IMR-90 (cell line): Measurements from ENCODE around the gene ADAMTS12. TPM values are rescaled to one million over a fixed set of nuclear protein-coding genes. Genes with fewer than 3 reads are reported as not detected.

ENCODE experiments used
- ATAC-seq: fragments of 200-7000 bp; cut with Tn5 transposase; 2 replicates; pipeline ENCODE4 v1.9.1; 2020; ENCODE audit warnings: low read depth, mild to moderate bottlenecking, moderate library complexity
- BruUV-seq: library from RNA; stranded (reverse); fragments of 400-500 nt; replicated peaks from 2 replicates; lab custom pipeline; 2021; lab: Mats Ljungman, UMichigan
- CTCF ChIA-PET: fragments of 300-600 bp; formaldehyde crosslinking; extraction: SDS; loops from one replicate; lab custom pipeline; 2021; ENCODE audit warnings: antibody characterized with exemption; lab: Yijun Ruan, JAX
- POLR2A ChIA-PET: fragments of 300-600 bp; sonication (Branson Sonifier 250); formaldehyde crosslinking; loops from one replicate; lab custom pipeline; 2022; ENCODE audit warnings: antibody characterized with exemption; ENCODE audit not compliant: unreplicated experiment; lab: Charles Lee
- DNase-seq: peaks from one replicate; pipeline ENCODE4 v3.0.0; 2013
- H2AFZ ChIP-seq: replicated peaks from 2 replicates; pipeline ENCODE3; 2013; ENCODE audit warnings: low read length, mild to moderate bottlenecking; ENCODE audit not compliant: poor library complexity
- H2AK5ac ChIP-seq: 2 replicates; pipeline ENCODE4 v1.6.1; 2013; ENCODE audit warnings: low read depth, low read length, inconsistent platforms
- H2AK9ac ChIP-seq: replicated peaks from 2 replicates; pipeline ENCODE3; 2013; ENCODE audit warnings: mild to moderate bottlenecking, low read depth, low read length, moderate library complexity; ENCODE audit not compliant: poor library complexity
- H2BK120ac ChIP-seq: 2 replicates; pipeline ENCODE4 v1.6.1; 2013; ENCODE audit warnings: low read depth, low read length, inconsistent platforms
- H2BK15ac ChIP-seq: 3 replicates; pipeline ENCODE4 v1.6.1; 2013; ENCODE audit warnings: low read depth, low read length, inconsistent platforms
- H2BK20ac ChIP-seq: 2 replicates; pipeline ENCODE4 v1.6.1; 2013; ENCODE audit warnings: low read depth, mild to moderate bottlenecking, inconsistent platforms, low read length, moderate library complexity
- H2BK5ac ChIP-seq: 2 replicates; pipeline ENCODE4 v1.6.1; 2013; ENCODE audit warnings: mild to moderate bottlenecking, low read depth, low read length, inconsistent platforms; ENCODE audit not compliant: poor library complexity, severe bottlenecking
- H3K14ac ChIP-seq: replicated peaks from 2 replicates; pipeline ENCODE4 v1.6.1; 2013; ENCODE audit warnings: low read depth, low read length, inconsistent platforms
- H3K18ac ChIP-seq: 2 replicates; pipeline ENCODE4 v1.6.1; 2013; ENCODE audit warnings: low read depth, low read length, control low read depth
- H3K23ac ChIP-seq: 2 replicates; pipeline ENCODE4 v1.6.1; 2013; ENCODE audit warnings: low read depth, low read length, inconsistent platforms
- H3K27ac ChIP-seq: 2 replicates; pipeline ENCODE4 v1.5.1; 2013; ENCODE audit warnings: mild to moderate bottlenecking, control low read depth, low read length; ENCODE audit not compliant: insufficient read depth
- H3K27me3 ChIP-seq: 2 replicates; pipeline ENCODE4 v1.6.1; 2013; ENCODE audit warnings: low read length; ENCODE audit not compliant: control insufficient read depth, insufficient read depth
- H3K36me3 ChIP-seq: 2 replicates; pipeline ENCODE4 v1.6.1; 2013; ENCODE audit warnings: low read length, mixed read lengths; ENCODE audit not compliant: control insufficient read depth, insufficient read depth
- H3K4ac ChIP-seq: 2 replicates; pipeline ENCODE4 v1.6.1; 2013; ENCODE audit warnings: low read depth, low read length, inconsistent platforms
- H3K4me1 ChIP-seq: 2 replicates; pipeline ENCODE4 v1.6.1; 2013; ENCODE audit warnings: low read length, mixed read lengths; ENCODE audit not compliant: control insufficient read depth, insufficient read depth
- H3K4me2 ChIP-seq: 2 replicates; pipeline ENCODE4 v1.6.1; 2013; ENCODE audit warnings: low read depth, mild to moderate bottlenecking, control low read depth, low read length, moderate library complexity
- H3K4me3 ChIP-seq: 2 replicates; pipeline ENCODE4 v1.5.1; 2013; ENCODE audit warnings: low read depth, mild to moderate bottlenecking, control low read depth, low read length, moderate library complexity; ENCODE audit not compliant: insufficient read depth
- H3K56ac ChIP-seq: 2 replicates; pipeline ENCODE4 v1.6.1; 2013; ENCODE audit warnings: low read length, inconsistent platforms; ENCODE audit not compliant: insufficient read depth; ENCODE audit errors: extremely low read depth
- H3K79me1 ChIP-seq, 2 experiments: 2 replicates each; pipeline ENCODE4 v1.6.1; 2013; ENCODE audit warnings: low read length in 2 of 2, inconsistent platforms in 1 of 2, low read depth in 1 of 2
- H3K9ac ChIP-seq: 2 replicates; pipeline ENCODE4 v1.6.1; 2013; ENCODE audit warnings: low read depth, low read length, control low read depth
- H3K9me1 ChIP-seq: 2 replicates; pipeline ENCODE4 v1.6.1; 2013; ENCODE audit warnings: low read length, inconsistent platforms; ENCODE audit not compliant: insufficient read depth
- H3K9me3 ChIP-seq: 2 replicates; pipeline ENCODE4 v1.6.1; 2013; ENCODE audit warnings: low read length; ENCODE audit not compliant: control insufficient read depth, insufficient read depth
- H4K20me1 ChIP-seq: 2 replicates; pipeline ENCODE4 v1.6.1; 2013; ENCODE audit warnings: low read length, inconsistent platforms; ENCODE audit not compliant: insufficient read depth
- H4K5ac ChIP-seq: 2 replicates; pipeline ENCODE4 v1.6.1; 2013; ENCODE audit warnings: mild to moderate bottlenecking, low read depth, low read length, control low read depth
- H4K8ac ChIP-seq, 2 experiments: 2 replicates each; pipeline ENCODE4 v1.6.1; 2013; ENCODE audit warnings: low read depth in 2 of 2, low read length in 2 of 2, control low read depth in 1 of 2, inconsistent platforms in 1 of 2
- H4K91ac ChIP-seq: 2 replicates; pipeline ENCODE4 v1.6.1; 2013; ENCODE audit warnings: low read depth, low read length, inconsistent platforms; ENCODE audit not compliant: insufficient read depth
- BHLHE40 ChIP-seq: fragments of 150-350 bp; IDR thresholded peaks from 2 replicates; pipeline ENCODE4 v1.6.1; 2016; ENCODE audit warnings: mild to moderate bottlenecking, low read depth, low read length
- CEBPB ChIP-seq: IDR thresholded peaks from 2 replicates; pipeline ENCODE4 v1.6.1; 2012; ENCODE audit warnings: low read depth, low read length, improper control_type of control experiment
- CHD1 ChIP-seq: IDR thresholded peaks from 2 replicates; pipeline ENCODE4 v1.6.1; 2012; ENCODE audit warnings: low read depth, low read length, improper control_type of control experiment
- FOS ChIP-seq: fragments of 150-350 bp; IDR thresholded peaks from 2 replicates; pipeline ENCODE4 v1.6.1; 2016; ENCODE audit warnings: low read depth, low read length
- MAFK ChIP-seq: IDR thresholded peaks from 2 replicates; pipeline ENCODE4 v1.6.1; 2012; ENCODE audit warnings: low read depth, low read length, improper control_type of control experiment
- MAZ ChIP-seq: IDR thresholded peaks from 2 replicates; pipeline ENCODE4 v1.6.1; 2012; ENCODE audit warnings: low read depth, mild to moderate bottlenecking, low read length, improper control_type of control experiment, moderate library complexity, borderline replicate concordance
- MXI1 ChIP-seq: IDR thresholded peaks from 2 replicates; pipeline ENCODE4 v1.6.1; 2012; ENCODE audit warnings: low read depth, mild to moderate bottlenecking, low read length, moderate library complexity, borderline replicate concordance
- NFE2L2 ChIP-seq: fragments of 150-350 bp; IDR thresholded peaks from 2 replicates; pipeline ENCODE4 v1.6.1; 2016; ENCODE audit warnings: low read depth, mild to moderate bottlenecking, low read length
- POLR2A ChIP-seq: IDR thresholded peaks from 2 replicates; pipeline ENCODE4 v1.6.1; 2012; ENCODE audit warnings: mild to moderate bottlenecking, low read depth, low read length
- RAD21 ChIP-seq: IDR thresholded peaks from 2 replicates; pipeline ENCODE4 v1.6.1; 2012; ENCODE audit warnings: low read length, improper control_type of control experiment
- RCOR1 ChIP-seq: IDR thresholded peaks from 2 replicates; pipeline ENCODE4 v1.6.1; 2012; ENCODE audit warnings: mild to moderate bottlenecking, low read length, improper control_type of control experiment; ENCODE audit not compliant: insufficient replicate concordance
- RFX5 ChIP-seq: IDR thresholded peaks from 2 replicates; pipeline ENCODE4 v1.8.0; 2012; ENCODE audit warnings: low read depth, mild to moderate bottlenecking, low read length, moderate library complexity
- SMC3 ChIP-seq: fragments of 150-350 bp; IDR thresholded peaks from 2 replicates; pipeline ENCODE4 v1.6.1; 2016; ENCODE audit warnings: low read depth, mild to moderate bottlenecking, antibody characterized with exemption, low read length, moderate library complexity
- USF2 ChIP-seq: fragments of 150-350 bp; IDR thresholded peaks from 2 replicates; pipeline ENCODE4 v1.6.1; 2017; ENCODE audit warnings: mild to moderate bottlenecking, antibody characterized with exemption, low read length, low read depth
- WGBS, 2 experiments: methylation state at CpG; one replicate each; pipeline versions ENCODE4 v1.1.5 to v1.1.7; 2013; ENCODE audit warnings: missing lambda C conversion rate in 2 of 2; ENCODE audit not compliant: insufficient read length in 1 of 2; ENCODE audit errors: extremely low coverage in 2 of 2; 5-methylcytosine and 5-hydroxymethylcytosine counted together
- dilution Hi-C: fragments of 300-500 bp; cut with HindIII; formaldehyde crosslinking; loops from one replicate; pipeline ENCODE4 v1.14.3; 2018; ENCODE audit warnings: low sequenced_read_pairs; ENCODE audit not compliant: unreplicated experiment
- in situ Hi-C: fragments of 300-500 bp; cut with MboI; formaldehyde crosslinking; loops from 3 replicates; pipeline ENCODE4 v1.14.3; 2019; ENCODE audit warnings: low sequenced_read_pairs, inconsistent platforms, mixed read lengths
- intact Hi-C: fragments of 100-400 bp; cut with micrococcal nuclease; formaldehyde crosslinking; loops from 2 replicates; pipeline ENCODE4 v1.10.0; 2022
- polyA plus RNA-seq, 3 experiments: library from polyadenylated mRNA; depleted of rRNA; stranded (reverse); fragments of >200 nt; gene quantifications; 2 replicates each; pipeline ENCODE4 v1.2.3, GENCODE V29; 2012; ENCODE audit warnings: low replicate concordance in 1 of 3
- total RNA-seq: library from RNA; depleted of rRNA; stranded (reverse); fragments of >200 nt; gene quantifications from 2 replicates; pipeline ENCODE4 v1.2.3, GENCODE V29; 2012
- TF ChIP-seq, protein P1 (sequence below): conservative IDR thresholded peaks from 2 replicates; pipeline ENCODE4 v1.5.1; 2012; ENCODE audit warnings: mild to moderate bottlenecking, low read depth, low read length, improper control_type of control experiment

ADAMTS12 gene
- total and polyA plus RNA-seq, 2 of the 4 experiments (the other 2 are of a cell fraction), result 27.3 to 51.3 TPM

DNA sequence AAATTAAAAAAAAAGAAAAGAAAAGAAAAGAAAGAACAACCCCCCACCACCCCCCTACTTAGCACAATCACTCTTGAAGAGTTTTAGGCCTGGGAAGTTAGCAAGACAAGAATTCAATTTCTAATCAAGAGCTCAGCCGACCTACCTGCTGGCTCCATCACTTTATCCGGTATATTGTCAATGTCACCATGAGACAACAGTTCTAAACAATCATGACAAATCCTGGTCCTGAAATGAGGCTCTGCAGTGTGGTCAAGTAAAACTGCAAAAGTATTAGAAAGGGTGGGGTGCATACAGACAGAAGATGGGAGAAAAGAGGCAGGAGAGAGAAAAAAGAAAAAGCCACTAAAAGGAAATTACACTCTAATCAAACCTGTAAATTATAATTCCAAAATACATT, 287.3 kb downstream of the ADAMTS12 start (continued):
- no peak for TF ChIP-seq CHD1
- no peak for TF ChIP-seq MAZ

GRCh38 chr5:33601881-33602280, 289.9 kb downstream of the ADAMTS12 start:
- H2BK120ac ChIP-seq, result no peak overlapping the region
- ChIA-PET CTCF (interaction anchor here (0.9 kb wide), 1 partner anchor 9 kb away, joined by 3 read pairs; no protein-coding TSS in a partner anchor), POLR2A (no interaction called here)
- no peaks in the 10 kb centered on the region for H3K27me3 ChIP-seq
- in situ Hi-C loops, result no loop called here
- no peak overlapping the region for H2BK20ac ChIP-seq
- H3K27ac ChIP-seq, result no peak overlapping the region
- DNase-seq (no peak), ATAC-seq (no peak)
- no peak overlapping the region for H3K18ac ChIP-seq
- no peak overlapping the region for H4K91ac ChIP-seq
- no peaks in the 10 kb centered on the region for H3K79me1 ChIP-seq
- no peak overlapping the region for H4K5ac ChIP-seq
- H3K36me3 ChIP-seq, result no peaks in the 10 kb centered on the region
- intact Hi-C loops, result no loop called here
- no peak overlapping the region for H2BK5ac ChIP-seq
- H4K8ac ChIP-seq, result no peak overlapping the region
- no peak overlapping the region for H3K56ac ChIP-seq
- no peaks in the 10 kb centered on the region for H3K4me1 ChIP-seq
- dilution Hi-C loops, result no loop called here
- H3K9me1 ChIP-seq, result 0 out of 2 replicates have a peak, but pooled peaks cover 5% of the 10 kb centered on the region
- no peak overlapping the region for H3K23ac ChIP-seq
- H3K9me3 ChIP-seq, result no peaks in the 10 kb centered on the region
- no peak overlapping the region for H3K4ac ChIP-seq
- no peak overlapping the region for H2BK15ac ChIP-seq
- H4K20me1 ChIP-seq, result no peaks in the 10 kb centered on the region
- H3K4me3 ChIP-seq, result no peak overlapping the region
- no peak overlapping the region for H2AFZ ChIP-seq
- no peak overlapping the region for H3K9ac ChIP-seq
- no peak overlapping the region for H2AK5ac ChIP-seq
- no CpG with 5 or more reads among the region's 3 CpGs for whole genome bisulfite sequencing, 2 experiments
- BruUV-seq, result no TSS peak
- H3K4me2 ChIP-seq, result no peak overlapping the region
- no peak overlapping the region for H2AK9ac ChIP-seq
- H3K14ac ChIP-seq, result no peak overlapping the region
- TF ChIP-seq FOS (no peak), RFX5 (no peak), RAD21 (no peak), CEBPB (no peak), BHLHE40 (no peak), MXI1 (no peak), MAFK (no peak), SMC3 (no peak), RCOR1 (no peak), CHD1 (no peak), POLR2A (no peak), USF2 (no peak), NFE2L2 (no peak)
- TF ChIP-seq, protein P1, sequence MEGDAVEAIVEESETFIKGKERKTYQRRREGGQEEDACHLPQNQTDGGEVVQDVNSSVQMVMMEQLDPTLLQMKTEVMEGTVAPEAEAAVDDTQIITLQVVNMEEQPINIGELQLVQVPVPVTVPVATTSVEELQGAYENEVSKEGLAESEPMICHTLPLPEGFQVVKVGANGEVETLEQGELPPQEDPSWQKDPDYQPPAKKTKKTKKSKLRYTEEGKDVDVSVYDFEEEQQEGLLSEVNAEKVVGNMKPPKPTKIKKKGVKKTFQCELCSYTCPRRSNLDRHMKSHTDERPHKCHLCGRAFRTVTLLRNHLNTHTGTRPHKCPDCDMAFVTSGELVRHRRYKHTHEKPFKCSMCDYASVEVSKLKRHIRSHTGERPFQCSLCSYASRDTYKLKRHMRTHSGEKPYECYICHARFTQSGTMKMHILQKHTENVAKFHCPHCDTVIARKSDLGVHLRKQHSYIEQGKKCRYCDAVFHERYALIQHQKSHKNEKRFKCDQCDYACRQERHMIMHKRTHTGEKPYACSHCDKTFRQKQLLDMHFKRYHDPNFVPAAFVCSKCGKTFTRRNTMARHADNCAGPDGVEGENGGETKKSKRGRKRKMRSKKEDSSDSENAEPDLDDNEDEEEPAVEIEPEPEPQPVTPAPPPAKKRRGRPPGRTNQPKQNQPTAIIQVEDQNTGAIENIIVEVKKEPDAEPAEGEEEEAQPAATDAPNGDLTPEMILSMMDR, result no peak
